Gastroesophageal sphincter (tissue), 4 donors: ENCODE measurements around the gene SMARCB1. TPM values are rescaled to one million over a fixed set of nuclear protein-coding genes. Genes with fewer than 3 reads are reported as not detected.

Source experiments
- ATAC-seq: fragments of 150-250 bp; one replicate; pipeline ENCODE4 v1.9.1; 2016; ENCODE audit warnings: mild to moderate bottlenecking, moderate library complexity
- H3K27ac ChIP-seq, 4 donors: fragments of 200-600 bp; sonication (generic) in 3 of 4; 1 replicate in 3 of 4; 2 replicates in 1 of 4; pipeline ENCODE4 v1.5.1; 2016 to 2019
- H3K27me3 ChIP-seq: fragments of 200-600 bp; sonication (generic); one replicate; pipeline ENCODE4 v1.5.1; 2019
- H3K36me3 ChIP-seq, 2 donors: fragments of 200-600 bp; sonication (generic); one replicate each; pipeline ENCODE4 v1.5.1; 2019; ENCODE audit warnings: control low read depth in 1 of 2
- H3K4me1 ChIP-seq, 3 donors: fragments of 200-600 bp; sonication (generic); 1 replicate in 2 of 3; 2 replicates in 1 of 3; pipeline ENCODE4 v1.5.1; 2016 to 2019; ENCODE audit warnings: control low read depth in 2 of 3
- H3K4me3 ChIP-seq, 2 donors: fragments of 200-600 bp; sonication (generic); one replicate each; pipeline ENCODE4 v1.5.1; 2019; ENCODE audit warnings: mild to moderate bottlenecking in 1 of 2, moderate library complexity in 1 of 2
- H3K9me3 ChIP-seq, 3 donors: fragments of 200-600 bp; sonication (generic); one replicate each; pipeline ENCODE4 v1.5.1; 2017 to 2019; ENCODE audit warnings: control low read depth in 2 of 3
- CTCF ChIP-seq, 4 experiments: fragments of 200-600 bp in 2 of 4; fragments of 450-650 bp in 2 of 4; sonication (generic) in 1 of 4; IDR thresholded peaks; one replicate each; pipeline ENCODE4 v1.5.1; 2017 to 2019; ENCODE audit warnings: antibody characterized with exemption in 4 of 4, mild to moderate bottlenecking in 2 of 4, moderate library complexity in 2 of 4
- EP300 ChIP-seq: sonication (generic); formaldehyde crosslinking; IDR thresholded peaks from one replicate; pipeline ENCODE4 v1.6.1; 2017; ENCODE audit warnings: antibody characterized with exemption, mild to moderate bottlenecking
- POLR2A ChIP-seq, 2 donors: fragments of 450-650 bp; IDR thresholded peaks; one replicate each; pipeline ENCODE4 v1.6.1; 2017; ENCODE audit warnings: antibody characterized with exemption in 2 of 2, mild to moderate bottlenecking in 2 of 2, moderate library complexity in 1 of 2
- POLR2AphosphoS5 ChIP-seq: sonication (generic); formaldehyde crosslinking; IDR thresholded peaks from one replicate; pipeline ENCODE4 v1.6.1; 2017; ENCODE audit warnings: antibody characterized with exemption
- WGBS, 2 donors: methylation state at CpG; one replicate each; pipeline ENCODE4 v1.1.5; 2018; ENCODE audit warnings: low coverage in 1 of 2; 5-methylcytosine and 5-hydroxymethylcytosine counted together
- total RNA-seq, 4 donors: library from RNA; depleted of rRNA; stranded (reverse); fragments of >200 nt; gene quantifications; one replicate each; pipeline ENCODE4 v1.1.0, GENCODE V29; 2016

SMARCB1 gene
- total RNA-seq, 4 donors from 2014 or later, result 27.9 to 58.8 (median 32.7) TPM

GRCh38 chr22:23874871-23875270 is 88.1 kb downstream of the SMARCB1 start:
- Histone ChIP-seq H3K36me3 (peaks cover 0 to 96% of the 10 kb centered on the region in 2 donors), H3K9me3 (no peaks in the 10 kb centered on the region), H3K27me3 (no peaks in the 10 kb centered on the region), H3K4me1 (no peaks in the 10 kb centered on the region), H3K4me3 (no peak overlapping the region), H3K27ac (no peak overlapping the region)
- no peak for ATAC-seq
- WGBS, 2 donors, result 80 to 89% methylated on average over 2 to 4 of the region's 4 CpGs
- TF ChIP-seq EP300 (no peak), POLR2A (IDR thresholded peaks at IDR 0.05) (no peak), POLR2AphosphoS5 (no peak), CTCF (IDR thresholded peaks at IDR 0.05) (no peak)

GRCh38 chr22:23875801-23876200 is 89.0 kb downstream of the SMARCB1 start:
- Histone ChIP-seq H3K36me3 (peaks cover 0 to 94% of the 10 kb centered on the region in 2 donors), H3K27ac (no peak overlapping the region), H3K4me1 (no peaks in the 10 kb centered on the region), H3K4me3 (no peak overlapping the region), H3K9me3 (no peaks in the 10 kb centered on the region), H3K27me3 (no peaks in the 10 kb centered on the region)
- WGBS, 2 donors, result 80 to 86% methylated on average over 1 to 2 of the region's 2 CpGs
- TF ChIP-seq CTCF (IDR thresholded peaks at IDR 0.05) (no peak), POLR2AphosphoS5 (no peak), EP300 (no peak), POLR2A (IDR thresholded peaks at IDR 0.05) (no peak)
- no peak for ATAC-seq

GRCh38 chr22:23877566-23877965 is 90.8 kb downstream of the SMARCB1 start:
- ATAC-seq, result no peak
- Histone ChIP-seq H3K36me3 (peaks cover 0 to 92% of the 10 kb centered on the region in 2 donors), H3K27me3 (no peaks in the 10 kb centered on the region), H3K9me3 (no peaks in the 10 kb centered on the region), H3K4me3 (no peak overlapping the region), H3K27ac (no peak overlapping the region), H3K4me1 (no peaks in the 10 kb centered on the region)
- 98% methylated on average over 7 of the region's 8 CpGs; no CpG with 5 or more reads in 1 of the 2 donors for WGBS, 2 donors
- TF ChIP-seq EP300 (no peak), POLR2A (IDR thresholded peaks at IDR 0.05) (no peak), POLR2AphosphoS5 (no peak), CTCF (IDR thresholded peaks at IDR 0.05) (no peak)

- 95 to 100% methylated on average over 3 to 4 of the region's 7 CpGs for WGBS, 2 donors
- Histone ChIP-seq H3K4me3 (no peak overlapping the region), H3K27me3 (no peaks in the 10 kb centered on the region), H3K27ac (no peak overlapping the region), H3K4me1 (no peaks in the 10 kb centered on the region), H3K9me3 (no peaks in the 10 kb centered on the region), H3K36me3 (peaks cover 0 to 92% of the 10 kb centered on the region in 2 donors)
- no peak for ATAC-seq
- TF ChIP-seq EP300 (no peak), POLR2A (IDR thresholded peaks at IDR 0.05) (no peak), CTCF (IDR thresholded peaks at IDR 0.05) (no peak), POLR2AphosphoS5 (no peak)
Observed at GRCh38 chr22:23878219-23878618, 91.5 kb downstream of the SMARCB1 start.

- 80 to 89% methylated on average over 4 to 9 of the region's 20 CpGs for WGBS, 2 donors
- TF ChIP-seq POLR2A (IDR thresholded peaks at IDR 0.05) (no peak), CTCF (IDR thresholded peaks at IDR 0.05) (no peak), POLR2AphosphoS5 (no peak), EP300 (no peak)
- peaks cover 0 to 69% of the 10 kb centered on the region in 2 donors for H3K36me3 ChIP-seq
- no peak for ATAC-seq
- H3K4me3 ChIP-seq, result no peak overlapping the region
- H3K4me1 ChIP-seq, result no peaks in the 10 kb centered on the region
- H3K27ac ChIP-seq, result no peak overlapping the region
- H3K27me3 ChIP-seq, result no peaks in the 10 kb centered on the region
- H3K9me3 ChIP-seq, result no peaks in the 10 kb centered on the region
Observed at GRCh38 chr22:23882370-23882769, 95.6 kb downstream of the SMARCB1 start.
